Stimulated activated CD4-positive, alpha-beta T cell treated with anti-CD3 and anti-CD28 coated beads, Interleukin-15, amount 100 ng/mL, for 24 hours (primary cell): ENCODE measurements around the gene VWA3A.
A peak's percentile ranks its signal among the peaks of the same experiment; 100 is the strongest.
"Not testable (repeated sequence)": the region's sequence is repeated elsewhere in the genome, so short reads cannot be mapped to it uniquely, and the experiment has no call there.

Source experiments
- DNase-seq: peaks from one replicate; pipeline ENCODE4 v3.0.0-alpha.2; 2020

The VWA3A gene

DNA sequence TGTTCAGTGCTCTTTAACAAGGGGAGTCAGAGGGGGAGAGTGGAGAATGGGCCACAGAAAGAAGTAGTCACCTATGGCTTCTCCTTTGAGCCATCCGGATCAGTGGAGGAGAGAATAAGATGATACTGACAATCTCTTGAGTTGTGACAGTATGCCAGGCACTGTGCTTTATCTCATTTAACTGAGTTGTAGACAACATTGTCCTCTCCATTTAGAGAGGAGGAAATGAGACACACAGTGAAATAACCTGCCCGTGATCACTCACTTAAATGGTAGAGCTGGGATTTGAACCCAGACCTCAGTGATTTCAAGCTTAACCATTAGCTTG lies 95.9 kb downstream of the VWA3A start:
- no peak for DNase-seq

DNA sequence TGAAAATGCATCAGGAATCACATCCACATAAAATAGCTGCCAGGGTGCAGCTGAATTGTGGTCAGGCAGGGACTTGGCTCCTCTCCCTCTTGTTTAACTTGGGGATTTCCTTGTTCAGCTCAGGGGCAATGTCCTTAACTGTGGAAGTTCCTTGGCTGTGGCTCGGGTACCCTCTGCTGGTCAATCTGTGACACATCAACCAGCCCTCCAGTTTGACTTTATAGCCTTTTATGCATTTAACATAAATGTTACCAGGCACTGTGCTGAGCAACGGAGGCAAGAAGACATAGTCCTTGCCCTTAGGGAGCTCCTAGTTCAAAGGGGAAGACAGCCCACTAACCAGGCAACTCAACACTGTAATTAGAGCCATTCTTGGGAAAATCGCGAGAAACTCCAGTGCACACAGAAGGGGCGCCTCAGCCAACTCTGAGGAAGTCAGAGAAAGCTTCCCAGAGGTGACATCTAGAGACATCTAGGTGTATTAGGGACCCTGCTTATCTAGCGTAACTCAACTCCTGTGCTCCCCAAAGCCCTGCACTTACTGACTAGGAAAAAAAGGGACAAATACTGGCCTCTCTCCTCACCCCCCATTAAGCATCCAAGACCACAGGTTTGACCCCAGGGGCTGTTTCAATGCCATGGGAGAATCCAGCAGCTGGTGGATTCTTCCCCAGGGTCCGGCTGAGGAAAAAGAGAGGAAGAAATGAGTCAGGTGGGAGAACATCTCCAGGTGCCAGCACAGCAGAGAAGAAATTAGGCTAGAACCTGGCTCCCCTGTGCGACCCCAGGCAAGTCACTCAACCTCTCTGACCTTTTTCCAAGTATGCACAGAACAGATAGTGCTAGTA lies 96.5 kb downstream of the VWA3A start:
- peak; percentile 69 for DNase-seq

DNA sequence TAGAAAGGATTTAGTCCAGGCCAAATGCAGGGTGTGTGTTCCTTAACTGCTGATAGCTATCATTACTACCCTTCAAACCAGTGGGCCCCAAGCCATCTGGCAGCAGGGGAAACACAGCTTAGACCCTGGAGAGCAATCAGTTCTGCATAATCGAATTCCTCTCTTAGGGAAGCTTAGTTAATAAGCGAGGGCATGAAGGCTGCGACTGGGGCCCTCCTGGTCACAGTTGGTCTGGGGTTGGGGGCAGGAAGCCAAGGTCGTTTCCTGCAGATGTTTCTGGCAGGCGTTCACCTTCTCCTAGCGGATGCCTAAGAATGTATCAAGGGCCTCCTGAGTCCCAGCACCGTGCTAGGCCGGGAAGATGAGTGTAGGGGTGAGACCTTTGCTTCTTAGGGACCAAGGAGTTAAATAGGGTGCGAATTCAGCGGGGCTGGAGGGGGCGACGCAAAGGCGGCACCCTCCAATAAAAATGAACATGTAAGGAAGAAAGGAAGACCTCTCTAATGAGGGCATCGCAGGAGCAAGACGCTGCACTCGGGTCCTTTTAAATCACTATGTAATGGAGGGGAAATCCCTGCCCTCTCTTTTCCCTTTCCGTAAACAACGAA lies 97.2 kb downstream of the VWA3A start:
- DNase-seq, result no peak

DNA sequence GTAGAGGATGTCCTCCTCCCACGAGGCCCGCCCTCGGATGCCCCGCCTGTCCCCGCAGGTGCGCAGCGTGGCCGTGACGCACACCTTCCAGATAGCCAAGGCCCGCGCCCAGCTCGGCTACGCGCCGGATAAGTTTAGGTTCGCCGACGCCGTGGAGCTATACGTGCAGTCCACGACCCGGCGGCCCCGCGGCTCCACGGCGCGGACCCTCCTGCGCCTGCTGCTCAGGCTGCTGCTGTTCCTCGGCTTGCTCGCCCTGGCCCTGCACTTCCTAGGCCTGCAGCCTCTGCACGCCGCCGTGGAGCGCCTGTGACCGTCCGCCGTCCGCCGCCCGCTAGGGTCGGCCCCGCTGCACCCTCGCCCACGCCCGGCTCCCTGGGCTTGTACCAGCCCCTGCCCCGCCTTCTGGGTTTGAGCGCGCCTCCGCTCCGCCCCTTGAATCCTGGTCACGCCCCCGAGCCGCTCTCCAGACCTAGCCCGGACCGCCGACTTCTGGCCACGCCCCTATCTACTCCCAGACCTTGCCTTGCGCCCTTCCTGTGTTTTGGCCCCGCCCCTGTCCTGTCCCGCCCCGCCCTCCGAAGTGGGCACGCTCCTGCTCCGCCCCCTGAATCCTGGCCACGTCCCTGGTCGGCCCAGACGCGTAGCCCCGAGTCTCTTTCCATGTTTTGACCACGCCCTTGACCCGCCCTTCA lies 97.9 kb downstream of the VWA3A start:
- peak; percentile 99 for DNase-seq

DNA sequence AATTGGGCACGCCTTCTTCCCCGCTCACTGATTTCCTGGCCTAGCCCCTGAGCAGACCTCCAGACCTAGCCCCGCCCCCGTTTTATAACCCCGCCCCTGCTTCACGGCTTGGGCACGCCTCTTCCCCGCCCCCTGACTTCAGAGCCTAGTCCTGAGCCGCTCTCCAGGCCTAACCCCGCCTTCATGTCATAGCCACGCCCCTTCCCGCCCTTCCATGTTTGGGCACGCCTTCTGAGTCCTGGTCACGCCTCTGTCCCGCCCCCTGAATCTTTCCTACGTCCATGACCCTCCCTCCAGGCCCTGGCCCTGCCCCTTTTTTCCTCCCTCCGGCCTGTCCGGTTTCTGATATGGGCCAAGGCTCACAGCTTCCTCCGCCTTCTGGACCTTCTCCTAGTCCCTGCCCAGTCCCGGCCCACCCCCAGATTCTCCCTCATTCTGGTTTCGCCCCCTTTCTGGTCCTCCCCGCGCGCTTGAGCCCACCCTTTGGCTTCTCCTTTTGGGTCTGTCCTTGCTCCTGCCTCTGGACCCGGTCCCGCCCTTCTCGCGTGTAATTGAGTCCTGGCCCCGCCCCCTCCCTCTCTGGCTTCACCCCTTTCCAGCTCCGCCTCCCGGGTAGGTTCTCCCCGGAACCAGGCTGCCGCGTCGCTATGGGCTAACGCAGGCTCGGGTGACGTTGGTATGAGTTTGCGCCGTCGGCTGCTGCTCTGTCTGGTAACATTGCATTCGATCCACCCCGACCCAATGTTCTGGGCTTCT lies 98.6 kb downstream of the VWA3A start:
- DNase-seq, result peak; percentile 100

DNA sequence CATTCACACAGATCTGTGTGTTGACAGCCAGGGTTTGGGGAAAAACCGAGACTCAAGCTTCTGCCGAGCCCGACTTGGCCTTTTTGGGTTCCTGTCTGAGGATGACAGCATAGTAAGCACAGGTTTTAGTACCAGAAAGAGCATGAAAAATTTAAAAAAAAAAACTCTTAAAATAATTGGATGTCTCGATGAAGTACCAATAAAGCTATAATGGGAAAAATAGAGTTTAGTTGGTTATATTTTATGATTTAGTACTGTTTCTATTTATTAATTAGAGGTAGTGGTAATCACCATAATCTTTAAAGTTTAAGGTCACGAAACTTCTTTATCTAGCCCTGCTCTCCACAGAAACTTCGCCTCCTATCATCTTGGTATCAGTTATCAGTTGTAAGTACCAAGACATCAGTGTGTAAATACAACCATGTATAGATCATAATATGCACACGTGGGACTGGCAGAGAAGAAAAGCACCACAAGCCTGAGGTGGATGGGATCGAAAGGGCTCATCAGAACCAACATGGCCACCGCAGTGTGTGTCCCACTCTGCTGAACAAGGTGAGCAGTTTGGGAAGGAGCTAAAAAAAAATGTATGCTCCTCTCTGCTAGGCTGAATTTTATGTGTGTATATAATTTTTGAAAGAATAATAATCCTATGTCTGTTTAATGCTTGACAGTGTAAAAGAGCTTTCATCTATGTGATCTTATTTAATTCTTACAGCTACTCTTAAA lies 99.4 kb downstream of the VWA3A start:
- peak; percentile 49 for DNase-seq

DNA sequence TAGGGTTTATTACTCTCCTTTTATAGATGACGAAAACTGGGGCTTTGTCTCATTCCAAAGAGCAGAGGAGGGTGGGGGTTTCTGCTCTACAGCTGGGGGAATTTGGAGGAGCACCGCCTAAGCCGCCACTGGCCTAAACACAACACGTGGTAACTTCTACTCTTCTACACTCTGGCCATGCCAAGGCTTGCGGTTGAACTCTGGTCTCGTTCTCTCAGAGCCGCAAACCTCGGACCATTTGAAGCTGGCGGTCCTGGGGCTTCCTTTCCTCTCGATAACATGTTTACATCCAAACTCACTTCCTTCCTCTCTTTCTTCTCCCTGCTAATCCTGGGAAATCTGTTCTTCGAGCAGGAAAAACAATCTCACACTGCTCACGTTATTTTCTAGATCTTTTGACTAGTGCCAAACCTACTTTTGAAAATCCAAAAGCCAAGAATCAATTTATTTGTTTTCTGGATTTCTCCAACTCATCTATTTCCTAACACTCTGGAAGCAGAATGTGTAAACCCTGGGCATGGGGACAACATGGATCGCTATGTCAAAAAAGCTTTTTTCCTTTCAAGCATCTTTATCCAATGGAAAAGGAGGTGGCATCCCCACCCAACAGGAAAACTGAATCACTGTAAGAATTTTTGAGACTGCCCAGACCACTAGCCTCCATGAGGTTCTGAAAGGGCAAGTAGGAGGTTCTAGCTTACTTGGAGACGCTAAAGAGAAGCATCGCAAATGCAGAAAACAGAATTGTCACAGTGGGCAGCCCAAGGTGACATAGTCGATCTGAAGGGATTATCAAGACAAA lies 100.1 kb downstream of the VWA3A start:
- DNase-seq, result peak; percentile 83

DNA sequence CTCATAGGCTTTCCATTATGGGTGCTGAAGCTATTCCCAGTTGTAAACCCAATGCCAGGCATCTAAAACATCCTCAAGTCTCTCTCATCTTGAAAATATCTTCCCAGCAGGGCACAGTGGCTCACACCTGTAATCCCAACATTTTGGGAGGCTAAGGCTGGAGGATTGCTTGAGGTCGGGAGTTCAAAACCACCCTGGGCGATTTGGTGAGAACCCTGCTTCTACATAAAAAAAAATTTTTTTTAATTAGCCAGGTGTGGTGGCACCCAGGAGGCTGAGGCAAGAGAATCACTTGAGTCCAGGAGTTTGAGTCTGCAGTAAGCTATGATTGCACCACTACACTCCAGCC lies 100.7 kb downstream of the VWA3A start:
- DNase-seq, result no peak

DNA sequence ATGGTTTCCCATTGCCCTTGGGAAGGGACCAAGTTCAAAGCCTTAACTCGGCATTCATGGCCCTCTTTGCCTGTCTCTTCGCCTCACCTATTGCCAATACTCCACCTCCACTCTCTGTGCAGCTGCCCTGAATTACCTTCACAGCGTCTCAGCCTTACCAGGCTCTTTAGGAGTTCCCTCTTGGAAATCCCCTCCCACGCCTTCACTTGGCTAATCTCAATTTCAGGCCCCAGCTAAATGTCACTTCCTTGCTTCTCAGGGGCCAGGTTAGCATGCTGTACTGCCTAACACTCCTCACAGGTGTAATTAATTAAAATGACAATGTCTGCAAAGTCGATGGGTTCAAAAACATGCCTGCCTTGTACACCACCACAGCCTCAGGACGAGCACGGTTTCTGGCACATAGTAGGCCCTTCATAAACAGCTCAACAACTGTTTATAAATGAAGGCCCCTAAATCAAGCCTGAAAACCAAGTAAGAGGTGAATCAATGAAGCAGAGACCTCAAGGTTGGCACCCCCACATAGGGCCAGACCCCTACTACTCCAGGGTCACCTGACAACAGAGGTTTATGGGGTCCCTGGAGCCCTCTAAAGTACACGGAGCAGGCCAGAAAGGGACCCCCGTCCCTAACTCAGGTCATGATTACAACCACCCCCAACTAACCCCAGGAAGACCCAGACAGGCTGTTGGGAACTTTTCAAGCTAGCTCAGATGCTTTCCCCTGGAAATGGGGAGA lies 102.5 kb downstream of the VWA3A start:
- peak; percentile 32 for DNase-seq

DNA sequence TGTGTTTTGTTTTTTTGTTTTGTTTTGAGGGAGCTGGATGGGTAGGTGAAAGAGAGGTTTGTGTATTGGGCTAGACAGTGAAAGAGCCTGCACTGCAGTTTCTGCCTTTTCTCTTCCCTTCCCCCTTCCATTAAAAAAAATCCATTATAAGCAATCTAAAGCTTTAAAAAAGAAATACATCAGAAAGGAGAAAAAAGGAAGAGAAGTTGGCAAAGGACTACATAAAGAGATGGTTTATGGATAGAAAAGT lies 103.0 kb downstream of the VWA3A start:
- DNase-seq, result no peak

DNA sequence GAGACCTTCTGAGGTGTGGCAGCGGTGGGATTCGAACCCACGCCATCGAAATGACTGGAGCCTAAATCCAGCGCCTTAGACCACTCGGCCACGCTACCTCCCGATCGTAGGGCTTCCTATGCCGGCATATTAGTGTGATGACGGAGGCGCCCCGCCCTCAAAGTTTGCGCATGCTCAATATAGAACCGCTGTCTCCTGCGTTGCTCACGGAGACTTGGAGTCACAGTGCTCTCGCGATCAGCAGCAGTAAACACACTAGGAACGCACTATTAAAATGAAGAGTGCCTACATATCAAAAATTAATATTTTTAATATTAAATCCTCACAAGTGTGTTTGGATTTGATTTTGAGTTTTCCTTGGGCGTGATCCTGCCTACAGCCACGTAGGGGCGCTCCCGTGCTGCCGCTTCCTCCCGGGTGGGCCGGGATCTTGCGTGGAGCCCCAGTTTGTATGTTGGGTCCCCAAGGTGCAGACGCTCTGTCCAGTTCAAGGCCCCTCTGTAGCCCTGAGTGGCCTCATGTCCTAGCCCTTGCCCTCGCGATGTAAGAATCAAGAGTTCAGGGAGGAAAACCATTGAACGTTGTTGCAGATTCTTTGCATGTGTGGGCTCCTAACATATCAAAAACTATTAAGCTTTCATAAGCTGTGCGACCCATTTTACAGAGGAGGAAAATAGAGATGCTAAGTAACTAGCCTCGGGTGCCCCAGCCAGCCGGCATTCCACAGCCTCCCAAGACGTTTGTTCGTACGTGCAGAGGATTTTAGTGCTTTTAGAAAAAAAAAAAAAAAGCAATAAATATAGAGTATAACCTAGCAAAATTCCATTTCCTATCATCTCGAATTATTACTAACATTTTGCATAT lies 103.6 kb downstream of the VWA3A start:
- peak; percentile 92 for DNase-seq

DNA sequence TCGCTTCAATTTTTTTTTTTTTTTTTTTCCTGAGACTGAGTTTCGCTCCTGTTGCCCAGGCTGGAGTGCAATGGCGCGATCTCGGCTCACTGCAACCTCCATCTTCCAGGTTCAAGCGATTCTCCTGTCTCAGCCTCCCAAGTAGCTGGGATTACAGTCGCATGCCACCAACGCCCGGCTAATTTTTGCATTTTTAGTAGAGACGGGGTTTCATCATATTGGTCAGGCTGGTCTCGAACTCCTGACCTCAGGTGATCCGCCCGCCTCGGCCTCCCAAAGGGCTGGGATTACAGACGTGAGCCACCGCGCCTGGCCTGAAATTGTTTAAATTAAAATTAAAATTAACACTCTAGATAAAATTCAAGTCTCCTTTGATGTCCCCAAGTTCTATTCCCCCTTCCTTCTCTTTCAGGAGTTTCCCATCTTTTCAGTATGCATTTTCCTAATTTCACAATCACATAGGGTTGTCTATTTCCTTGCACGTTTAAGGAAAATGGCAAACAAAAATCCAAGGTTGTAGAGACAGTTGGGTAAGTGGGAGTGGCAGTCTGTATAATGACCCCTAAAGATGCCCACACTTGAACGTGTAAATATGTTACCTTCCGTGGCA lies 104.3 kb downstream of the VWA3A start:
- not testable (repeated sequence) for DNase-seq

DNA sequence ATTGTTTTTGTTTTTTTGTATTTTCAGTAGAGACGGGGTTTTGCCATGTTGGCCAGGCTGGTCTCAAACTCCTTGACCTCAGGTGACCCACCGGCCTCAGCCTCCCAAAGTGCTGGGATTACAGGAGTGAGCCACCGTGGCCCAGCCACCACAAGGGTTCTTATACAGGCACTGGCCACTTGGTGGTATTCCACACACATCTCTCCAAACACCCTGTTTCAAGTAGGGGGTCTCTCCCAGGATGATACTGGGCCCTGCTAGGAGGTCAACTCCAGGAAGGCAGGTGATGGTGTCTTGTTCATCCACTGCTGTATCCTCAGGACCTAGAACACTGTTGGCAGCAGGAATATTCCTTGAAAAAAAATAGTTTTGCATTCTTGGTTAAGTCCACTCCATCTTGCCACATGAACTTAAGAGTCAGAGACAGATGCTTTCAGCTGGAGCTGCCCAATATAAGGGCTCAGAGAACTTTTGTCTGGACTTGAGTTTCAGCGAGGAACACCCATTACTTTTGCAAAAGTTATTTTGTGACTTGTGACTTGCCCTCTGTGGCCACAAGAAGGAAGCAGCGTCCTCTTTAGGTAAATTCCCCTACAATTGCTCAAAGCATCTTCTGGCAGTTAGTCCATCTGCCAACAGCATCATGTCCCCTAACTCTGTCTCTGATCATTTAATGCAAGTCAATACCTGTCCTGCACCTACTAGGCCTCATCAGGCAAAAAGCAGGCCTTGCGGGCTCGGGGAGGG lies 106.4 kb downstream of the VWA3A start:
- DNase-seq, result no peak

DNA sequence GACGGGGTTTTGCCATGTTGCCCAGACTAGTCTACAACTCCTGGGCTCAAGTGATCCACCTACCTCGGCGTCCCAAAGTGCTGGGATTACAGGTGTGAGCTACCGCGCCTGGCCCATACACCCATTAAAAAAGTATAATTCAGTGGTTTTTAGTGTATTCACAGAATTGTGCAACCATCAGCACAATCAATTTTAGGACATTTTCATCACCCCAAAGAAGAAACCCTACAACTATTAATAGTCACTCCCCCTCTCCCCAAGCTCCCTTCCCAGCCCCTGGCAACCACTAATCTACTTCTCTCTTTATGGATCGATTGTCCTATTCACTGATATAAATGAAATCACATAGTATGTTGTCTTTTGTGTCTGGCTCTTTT lies 109.9 kb downstream of the VWA3A start:
- DNase-seq, result no peak

DNA sequence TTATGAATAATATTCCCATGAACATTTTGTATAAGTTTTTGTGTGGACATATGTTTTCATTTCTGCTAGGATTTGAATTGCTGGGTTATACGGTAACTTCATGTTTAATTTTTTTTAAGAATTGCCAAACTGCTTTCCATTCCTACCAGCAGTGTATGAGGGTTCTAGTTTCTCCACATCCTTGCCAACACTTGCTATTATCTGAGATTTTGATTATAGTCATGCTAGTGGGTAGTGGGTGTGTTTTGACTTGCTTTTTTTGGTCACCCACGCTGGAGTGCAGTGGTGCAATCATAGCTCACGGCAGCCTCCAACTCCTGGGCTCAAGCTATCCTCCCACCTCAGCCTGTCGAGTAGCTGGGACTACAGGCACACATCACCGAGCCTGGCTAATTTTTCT lies 110.8 kb downstream of the VWA3A start:
- DNase-seq, result no peak

DNA sequence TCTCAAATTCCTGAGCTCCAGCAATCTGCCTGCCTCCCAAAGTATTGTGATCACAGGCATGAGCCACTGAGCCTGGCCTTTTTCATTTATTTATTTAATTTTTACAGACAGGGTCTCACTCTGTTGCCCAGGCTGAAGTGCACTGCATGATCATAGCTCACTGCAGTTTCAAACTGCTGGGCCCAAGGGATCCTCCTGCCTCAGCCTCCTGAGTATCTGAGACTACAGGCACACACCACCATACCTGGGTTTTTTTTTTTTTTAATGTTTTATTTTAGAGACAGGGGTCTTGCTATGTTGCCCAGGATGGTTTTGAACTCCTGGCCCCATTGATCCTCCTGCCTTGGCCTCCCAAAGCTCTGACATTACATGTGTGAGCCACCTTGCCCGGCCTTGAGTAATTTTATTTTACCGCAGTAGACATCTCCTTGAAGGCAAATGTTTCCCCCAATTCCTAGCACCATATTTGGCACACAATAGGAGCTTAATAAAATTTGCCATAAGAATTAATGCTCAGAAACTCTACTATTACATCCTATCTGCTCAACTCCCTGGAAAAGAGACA lies 111.8 kb downstream of the VWA3A start:
- DNase-seq, result no peak

DNA sequence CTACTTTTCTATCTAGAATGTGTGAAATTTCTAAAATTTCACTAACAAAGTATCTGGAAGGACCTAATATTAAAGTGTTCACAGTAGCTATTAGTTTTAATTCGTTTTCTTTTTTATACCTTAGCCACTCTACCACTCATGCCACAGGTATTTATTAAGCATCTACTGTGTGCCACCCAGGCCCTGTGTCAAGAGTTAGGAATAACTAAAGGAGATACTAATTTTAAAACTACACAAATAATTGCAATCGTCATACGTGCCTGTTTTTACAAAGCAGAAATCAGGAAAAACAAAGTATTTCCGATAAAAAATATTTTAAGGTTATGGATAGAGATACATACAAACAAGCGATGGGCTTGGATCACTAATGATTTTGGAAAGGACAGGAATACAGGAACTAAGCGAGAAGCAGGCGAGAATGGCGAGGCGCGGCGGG lies 113.3 kb downstream of the VWA3A start:
- no peak for DNase-seq

DNA sequence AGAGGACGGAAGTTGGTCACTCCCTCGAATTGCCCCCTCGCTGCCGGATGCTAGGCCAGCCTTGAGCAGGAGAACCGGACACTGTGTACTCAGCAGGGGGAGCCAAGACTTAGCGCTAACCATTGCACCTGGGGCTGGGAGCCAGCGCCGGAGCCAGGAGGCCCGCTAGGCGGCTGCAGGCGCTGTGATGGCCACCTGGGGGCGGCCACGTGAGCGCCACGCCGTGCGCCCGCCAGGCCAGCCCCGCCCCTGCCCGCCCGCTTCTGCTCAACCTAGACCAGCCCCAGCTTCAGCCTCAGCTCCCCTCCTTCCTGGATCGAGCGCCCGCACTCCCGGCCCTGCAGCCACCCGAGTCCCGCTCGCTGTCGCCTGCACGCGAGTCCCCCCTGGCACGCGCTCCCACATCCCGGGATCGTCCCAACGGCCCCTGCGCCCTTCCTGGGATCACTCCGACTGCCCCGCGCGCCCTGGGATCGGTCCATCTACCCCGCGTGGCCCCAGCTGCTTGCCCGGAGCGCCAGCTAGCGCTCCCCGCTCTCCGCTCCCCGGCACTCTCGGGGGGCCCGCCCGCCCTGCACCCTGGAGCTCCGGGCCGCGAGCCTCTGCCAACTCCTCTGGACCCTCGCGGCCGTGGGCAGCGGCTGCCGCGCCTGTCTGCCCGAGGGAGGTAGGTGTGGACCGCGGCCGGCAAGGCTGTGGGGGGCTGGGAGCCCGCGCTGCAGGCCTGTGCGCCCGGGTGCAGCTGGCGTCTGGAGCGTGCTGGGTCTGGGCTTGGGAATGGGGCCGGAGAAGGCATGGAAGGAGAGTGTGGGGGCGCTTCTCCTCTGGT lies 113.9 kb downstream of the VWA3A start, which contains the start of gene EEF2K:
Gene EEF2K (plus strand): TSS at position 266 of the 829 bp plus-strand sequence. CDS start 19,452 bp downstream, outside the sequence.
- peak; percentile 92 for DNase-seq
